NCI-H128 (cell line): ENCODE results near the gene MRPL20.
"Not testable (repeated sequence)": the region's sequence is repeated elsewhere in the genome, so short reads cannot be mapped to it uniquely, and the experiment has no call there.

Experiments
- DNase-seq: peaks from one replicate; lab custom pipeline; 2025; ENCODE audit not compliant: unreplicated experiment; lab: John Stamatoyannopoulos, UW

Gene MRPL20

GRCh38 chr1:1426496-1427105 lies 19.5 kb upstream of the MRPL20 start:
- DNase-seq: no peak

- DNase-seq: no peak
Measured at GRCh38 chr1:1425753-1426495, 18.8 kb upstream of the MRPL20 start.

GRCh38 chr1:1425426-1425752 lies 18.3 kb upstream of the MRPL20 start:
- no peak for DNase-seq

GRCh38 chr1:1424707-1425106 lies 17.6 kb upstream of the MRPL20 start:
- no peak for DNase-seq

- no peak for DNase-seq
Measured at GRCh38 chr1:1423245-1423597, 16.1 kb upstream of the MRPL20 start.

- no peak for DNase-seq
Measured at GRCh38 chr1:1422465-1423244, 15.6 kb upstream of the MRPL20 start.

- no peak for DNase-seq
Measured at GRCh38 chr1:1421907-1422464, 14.9 kb upstream of the MRPL20 start.

GRCh38 chr1:1421147-1421906 lies 14.2 kb upstream of the MRPL20 start, which contains the start of gene ANKRD65:
ANKRD65 (minus strand) TSS chr1:1421276; CDS start chr1:1421005, 271 bp downstream.
- DNase-seq: no peak

- no peak for DNase-seq
Measured at GRCh38 chr1:1420654-1421141, 13.6 kb upstream of the MRPL20 start.

- no peak for DNase-seq
Measured at GRCh38 chr1:1419813-1420653, 12.9 kb upstream of the MRPL20 start.

GRCh38 chr1:1419363-1419812 lies 12.3 kb upstream of the MRPL20 start:
- no peak for DNase-seq

- DNase-seq: no peak
Measured at GRCh38 chr1:1418464-1419362, 11.6 kb upstream of the MRPL20 start.

- not testable (repeated sequence) for DNase-seq
Measured at GRCh38 chr1:1417825-1418463, 10.9 kb upstream of the MRPL20 start.

- DNase-seq: not testable (repeated sequence)
Measured at GRCh38 chr1:1417396-1417795, 10.3 kb upstream of the MRPL20 start.

GRCh38 chr1:1415751-1416150 lies 8.7 kb upstream of the MRPL20 start:
- no peak for DNase-seq

- not testable (repeated sequence) for DNase-seq
Measured at GRCh38 chr1:1412311-1412902, 5.3 kb upstream of the MRPL20 start.

- no peak for DNase-seq
Measured at GRCh38 chr1:1411626-1412025, 4.5 kb upstream of the MRPL20 start.

GRCh38 chr1:1410238-1410637 lies 3.1 kb upstream of the MRPL20 start:
- DNase-seq: not testable (repeated sequence)
